Hepatic stellate cell (primary cell): ENCODE data around the gene NUAK2.

ENCODE experiments used
- DNase-seq: peaks from one replicate; pipeline ENCODE4 v3.0.0; 2011; ENCODE audit warnings: low spot score

NUAK2 gene

DNA sequence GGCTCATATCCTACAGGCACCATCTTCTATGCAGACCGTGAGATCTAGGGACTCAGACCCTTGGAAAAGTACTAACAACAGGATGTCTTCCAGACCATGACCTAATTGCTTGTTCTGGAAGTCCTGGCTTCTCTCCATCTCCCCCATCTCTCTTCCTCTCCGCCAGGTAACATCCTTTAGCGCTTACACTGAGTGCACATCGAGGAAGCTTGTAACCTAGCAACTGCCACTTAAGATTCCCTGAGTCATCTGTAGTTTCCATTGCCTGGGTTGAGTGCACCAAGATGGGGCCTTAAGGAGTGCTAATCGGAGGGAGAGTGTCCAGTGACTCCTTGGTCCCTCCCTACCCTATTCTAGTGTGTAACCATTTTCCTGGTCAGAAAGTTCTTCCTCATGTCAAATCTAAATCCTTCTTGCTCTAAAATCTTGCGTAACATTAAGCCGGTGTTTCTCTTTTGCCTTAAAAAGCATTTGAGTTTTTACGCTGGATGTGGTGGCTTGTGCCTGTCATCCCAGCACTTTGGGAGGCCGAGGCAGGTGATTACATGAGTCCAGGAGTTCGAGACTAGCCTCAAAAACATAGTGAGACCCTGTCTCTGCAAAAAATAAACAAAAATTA, 25.5 kb upstream of the NUAK2 start:
- no peak for DNase-seq

- no peak for DNase-seq
Measured at GRCh38 chr1:205345761-205346160, 24.2 kb upstream of the NUAK2 start.

DNA sequence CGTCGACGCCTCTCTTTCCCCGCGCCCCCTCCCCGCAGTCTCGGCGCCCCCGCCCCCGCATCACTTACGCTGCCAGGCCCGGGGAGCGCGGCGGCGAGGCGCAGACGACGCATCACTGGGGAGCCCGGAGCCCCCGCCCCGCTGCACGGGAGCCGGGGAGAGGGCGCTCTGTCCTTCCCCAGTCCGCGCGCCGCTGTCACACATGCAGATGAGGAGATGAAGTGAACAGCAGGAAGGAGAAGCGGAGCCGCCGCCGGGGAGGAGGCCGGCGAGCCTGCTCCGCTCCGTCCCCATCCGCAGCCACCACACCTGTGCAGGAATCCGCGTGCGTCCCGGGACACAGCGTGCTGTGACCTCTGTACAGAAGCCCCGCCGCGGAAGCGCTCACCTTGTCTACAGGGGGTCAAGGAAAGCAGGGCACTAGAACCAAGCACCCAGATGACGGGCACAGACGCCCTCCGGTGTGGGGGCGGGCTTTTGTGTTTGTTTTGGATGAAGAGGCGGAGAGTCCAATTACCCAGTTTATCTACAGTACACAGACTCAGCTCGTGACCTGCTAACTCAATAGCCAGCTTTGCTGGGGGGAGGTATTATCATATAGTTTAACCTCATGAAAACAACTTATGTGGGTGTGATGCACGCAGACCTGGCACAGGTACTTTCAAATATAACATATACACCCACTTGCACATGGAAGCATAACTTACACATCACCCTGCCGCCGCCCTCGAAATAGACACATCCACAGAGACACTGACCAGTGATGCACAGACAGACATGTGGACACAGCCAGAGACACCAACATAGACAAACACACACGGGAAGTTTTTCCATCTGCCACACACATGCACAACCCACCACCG, 22.8 kb upstream of the NUAK2 start:
- DNase-seq, result no peak

DNA sequence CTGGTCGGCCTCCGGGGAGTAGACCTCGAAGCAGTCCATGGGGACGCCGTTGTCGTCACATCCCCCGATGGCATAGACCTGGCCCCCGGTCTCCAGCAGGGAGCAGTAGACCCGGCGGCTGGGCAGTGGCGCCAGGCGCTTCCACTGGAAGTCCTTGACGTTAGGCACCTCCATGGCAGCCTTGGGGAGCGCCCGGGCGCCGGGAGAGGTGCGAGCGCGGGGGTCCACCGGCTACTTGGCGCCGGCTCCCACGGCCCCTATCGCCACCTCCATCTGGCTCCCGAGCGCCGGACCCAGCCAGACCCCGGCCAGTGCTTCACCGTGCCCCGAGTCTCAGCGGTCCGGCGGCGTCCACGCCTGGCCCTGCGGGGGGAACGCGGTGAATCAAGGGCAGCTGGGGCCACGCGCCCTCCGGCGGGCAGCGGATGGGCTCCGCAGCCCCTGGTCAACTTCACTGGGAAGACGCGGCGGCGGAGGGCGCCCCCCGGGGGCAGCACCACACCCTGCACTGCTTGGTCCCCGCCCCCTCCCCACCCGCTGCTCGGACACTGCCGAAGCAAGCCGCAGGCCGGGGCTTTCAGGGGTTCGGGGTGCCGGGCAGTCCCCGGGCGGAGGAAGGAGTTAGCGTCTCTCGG, 22.0 kb upstream of the NUAK2 start:
- DNase-seq, result no peak

DNA sequence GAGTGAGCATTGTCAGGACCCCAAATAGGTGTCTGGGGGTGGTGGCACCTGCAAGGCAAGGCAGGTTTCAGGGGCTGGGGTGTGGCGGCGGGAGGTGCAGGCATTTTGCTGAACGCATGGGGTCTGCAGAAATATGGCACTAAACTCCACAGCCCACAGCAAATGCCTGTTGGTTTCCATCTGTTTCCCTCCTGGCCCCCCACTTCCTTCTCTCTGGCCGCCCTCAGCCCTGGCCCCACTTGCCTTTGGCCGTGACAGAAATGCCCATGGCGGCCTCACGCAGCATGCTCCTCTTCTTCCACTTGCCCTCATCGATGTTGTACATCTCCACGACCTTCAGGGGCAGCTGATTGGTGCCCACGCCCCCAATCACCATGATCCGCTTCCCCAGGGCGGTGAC, 21.4 kb upstream of the NUAK2 start:
- no peak for DNase-seq

DNA sequence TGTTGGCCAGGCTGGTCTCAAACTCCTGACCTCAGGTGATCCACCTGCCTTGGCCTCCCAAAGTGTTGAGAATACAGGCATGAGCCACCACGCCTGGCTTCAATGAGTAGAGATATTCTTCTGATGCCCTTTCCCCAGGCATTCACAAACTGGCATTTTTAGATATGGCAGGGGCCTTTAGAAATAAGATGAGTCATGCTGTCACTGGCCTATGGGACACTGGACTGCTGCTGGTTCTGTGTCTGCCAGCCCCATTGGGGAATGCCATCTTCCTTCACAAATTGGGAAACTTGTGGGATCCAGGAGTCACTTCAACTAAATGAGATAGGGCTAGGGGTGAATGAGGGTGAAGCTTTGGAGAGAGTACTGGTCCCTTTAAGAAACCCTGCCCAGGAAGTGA, 19.1 kb upstream of the NUAK2 start:
- no peak for DNase-seq

GRCh38 chr1:205339717-205340116, 18.2 kb upstream of the NUAK2 start:
- DNase-seq, result no peak

GRCh38 chr1:205339197-205339702, 17.7 kb upstream of the NUAK2 start:
- DNase-seq, result no peak

- no peak for DNase-seq
Measured at GRCh38 chr1:205338011-205338410, 16.5 kb upstream of the NUAK2 start.

DNA sequence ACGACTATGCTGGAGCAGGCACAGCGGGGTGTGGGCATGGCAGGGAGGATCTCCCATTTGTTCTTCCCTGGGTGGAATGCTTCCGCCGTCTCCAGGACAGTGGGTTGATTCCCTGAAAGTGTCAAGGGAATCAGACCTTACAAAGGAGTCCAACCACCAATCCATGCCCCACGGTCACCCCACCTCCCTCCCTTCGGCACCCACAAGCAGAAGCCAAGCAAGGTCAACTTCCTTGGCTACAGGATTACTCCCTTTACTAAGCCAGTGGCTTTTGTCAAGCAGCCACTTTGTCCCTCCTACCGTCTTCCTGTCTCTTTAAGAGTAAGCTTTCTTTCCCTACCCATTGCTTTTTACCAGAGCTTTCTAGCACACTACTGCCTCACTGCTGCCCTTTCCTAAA, 15.9 kb upstream of the NUAK2 start:
- no peak for DNase-seq

GRCh38 chr1:205335692-205336091, 14.1 kb upstream of the NUAK2 start:
- peak; percentile 87 for DNase-seq

GRCh38 chr1:205332015-205332791, 10.7 kb upstream of the NUAK2 start:
- no peak for DNase-seq

DNA sequence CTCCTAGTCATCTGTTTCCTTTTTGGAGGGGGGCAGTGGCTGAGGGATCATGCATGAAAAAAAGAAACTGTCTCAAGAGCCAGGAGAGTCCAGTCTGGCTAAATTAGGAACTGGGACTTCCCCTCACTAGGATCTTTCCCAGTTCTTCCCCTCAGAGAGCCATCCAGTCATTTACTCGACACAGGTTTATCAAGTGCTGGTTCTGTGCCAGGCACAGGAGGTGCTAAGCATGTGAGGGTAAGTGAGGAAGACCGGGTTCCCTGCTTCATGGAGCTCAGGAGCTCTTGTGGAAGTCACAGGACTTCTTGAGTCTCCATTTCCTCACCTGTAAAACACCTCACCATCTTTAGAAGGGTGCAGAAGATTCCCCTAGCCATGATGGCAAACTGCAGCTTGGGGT, 8.6 kb upstream of the NUAK2 start:
- no peak for DNase-seq

GRCh38 chr1:205329719-205330118, 8.2 kb upstream of the NUAK2 start:
- no peak for DNase-seq

DNA sequence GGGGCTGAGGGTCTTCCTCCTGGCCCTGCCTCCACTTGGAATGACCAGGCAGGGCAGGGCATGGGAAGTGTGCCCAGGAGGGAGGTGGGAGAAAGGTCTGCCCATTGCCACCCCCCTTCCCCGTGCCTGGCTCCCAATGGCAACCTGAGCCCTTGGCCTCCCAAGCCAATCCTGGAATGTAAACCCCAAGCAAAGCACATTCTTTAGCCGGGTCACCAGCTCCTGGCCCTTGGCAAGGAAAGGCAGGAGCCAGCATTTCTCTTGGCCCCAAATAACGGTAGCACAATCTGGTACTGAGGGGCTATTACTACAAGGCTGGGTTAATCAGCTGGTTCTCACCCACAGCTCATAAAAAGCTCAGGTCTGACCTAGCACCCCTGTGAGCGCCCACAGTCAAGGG, 6.9 kb upstream of the NUAK2 start:
- DNase-seq, result no peak

DNA sequence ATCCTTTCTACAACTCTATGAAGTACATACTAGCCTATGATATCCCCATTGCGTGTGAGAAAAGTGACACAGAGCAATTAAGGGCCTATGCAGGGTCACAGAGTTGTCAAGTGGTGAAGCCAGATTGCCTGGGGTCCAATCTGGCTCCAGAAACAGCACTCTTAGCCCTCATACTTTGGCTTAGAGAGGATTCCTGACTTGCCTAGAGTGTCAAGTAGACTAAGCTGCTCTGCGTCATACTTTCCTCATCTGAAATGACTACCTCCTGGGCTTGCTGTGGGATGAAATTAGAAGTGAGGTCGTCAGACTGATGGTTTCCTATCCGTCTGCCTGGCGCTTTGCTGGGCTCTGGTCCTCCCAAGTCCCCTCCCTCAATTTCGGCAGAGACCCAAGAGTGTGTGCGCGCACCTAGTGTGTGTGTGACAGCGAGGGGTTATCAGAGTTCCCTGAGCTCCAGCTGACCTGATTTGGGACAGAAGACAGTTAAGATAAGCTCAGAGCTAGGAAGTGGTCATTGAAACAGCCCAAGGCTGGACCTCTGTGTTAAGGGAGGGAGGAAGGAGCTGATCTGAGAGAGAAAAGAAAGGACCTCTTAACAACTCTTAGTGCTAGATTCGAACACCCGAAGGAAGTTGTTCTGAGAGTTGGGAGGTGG, 5.4 kb upstream of the NUAK2 start:
- DNase-seq, result no peak

DNA sequence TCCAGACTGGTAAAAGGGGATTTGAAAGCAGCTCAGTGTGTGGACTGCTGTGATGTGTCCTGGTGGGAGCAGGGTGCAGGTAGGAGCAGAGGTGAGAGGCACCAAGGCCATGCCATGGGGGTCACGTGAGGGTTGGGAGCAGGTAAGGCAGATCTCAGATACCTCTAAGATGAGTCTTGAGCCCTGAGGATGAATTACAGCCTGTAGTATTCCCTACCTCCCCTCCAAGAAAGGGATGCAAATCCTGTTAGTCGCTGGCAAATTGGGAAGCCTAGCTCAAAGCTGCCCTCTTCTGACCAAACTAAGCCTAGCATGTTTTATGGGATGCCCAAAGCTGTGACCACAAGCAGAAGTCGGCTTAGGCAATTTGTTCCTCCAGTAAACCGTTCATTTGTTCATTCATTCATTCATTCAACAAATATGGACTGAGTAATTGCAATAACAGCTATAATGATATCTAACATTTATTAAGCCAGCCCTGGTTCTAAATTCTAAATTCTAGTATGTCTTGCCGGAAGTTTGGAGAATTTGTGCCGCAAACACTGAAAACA, 3.9 kb upstream of the NUAK2 start:
- DNase-seq, result peak; percentile 81

DNA sequence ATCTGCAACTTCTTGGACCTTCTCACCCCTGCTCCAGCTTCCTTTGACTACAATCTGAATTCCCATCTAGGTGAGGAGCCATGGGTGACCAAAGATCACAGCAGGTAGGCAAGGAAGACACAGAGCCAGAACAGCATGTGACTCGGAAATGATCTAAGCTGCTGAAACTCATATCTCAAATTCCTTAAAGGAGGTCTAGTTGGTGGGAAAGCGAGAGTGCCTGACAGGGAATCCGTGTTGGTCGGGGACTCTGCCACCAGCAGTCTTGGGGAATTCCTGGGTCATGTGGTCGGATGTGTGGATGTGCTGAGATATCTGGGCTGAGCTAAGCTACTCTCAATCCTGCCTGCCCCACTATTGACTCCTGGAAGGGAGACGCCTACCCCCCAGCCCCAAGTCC, 3.2 kb upstream of the NUAK2 start:
- no peak for DNase-seq

DNA sequence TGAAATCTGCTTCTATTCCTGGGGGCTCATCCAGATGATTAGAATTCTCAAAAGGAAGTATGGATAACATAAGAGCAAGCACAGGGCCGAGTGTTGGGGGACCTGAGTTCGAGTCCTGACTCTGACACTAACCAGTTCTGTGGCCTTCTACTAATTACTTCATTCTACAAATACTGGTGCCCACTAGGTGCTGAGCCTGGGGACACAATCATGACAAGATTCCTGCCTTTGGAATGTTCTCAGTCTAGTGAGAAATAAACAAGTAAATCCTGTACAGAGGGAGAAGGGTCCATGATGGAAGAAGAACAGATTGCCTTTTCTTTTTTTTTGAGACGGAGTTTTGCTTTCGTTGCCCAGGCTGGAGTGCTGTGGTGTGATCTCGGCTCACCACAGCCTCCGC, 2.2 kb upstream of the NUAK2 start:
- DNase-seq, result no peak

DNA sequence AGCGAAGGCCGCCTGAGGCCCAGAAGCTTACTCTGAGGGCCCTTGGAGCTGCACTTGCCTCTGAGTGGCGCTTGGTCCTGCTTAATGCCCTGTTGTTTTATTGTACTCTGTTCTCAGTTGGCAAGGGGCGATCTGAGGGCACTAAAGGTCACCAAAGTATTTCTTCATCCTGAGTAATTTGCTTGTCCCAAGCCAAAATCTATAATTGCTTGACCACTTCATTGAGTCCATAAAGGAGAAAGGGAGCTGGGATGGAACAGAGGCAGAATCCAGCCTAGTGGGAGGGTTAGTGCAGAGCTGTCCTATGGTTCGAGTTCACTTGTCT, 376 bp upstream of the NUAK2 start:
- no peak for DNase-seq
